PC-9 (cell line): ENCODE data around the gene BCKDHA. TPM values are rescaled to one million over a fixed set of nuclear protein-coding genes. Genes with fewer than 3 reads are reported as not detected.

Experiments used
- BruUV-seq: library from RNA; stranded (reverse); fragments of 400-500 nt; replicated peaks from 2 replicates; lab custom pipeline; 2021; lab: Mats Ljungman, UMichigan
- CTCF ChIA-PET: fragments of 300-600 bp; sonication (Branson Sonifier 250); formaldehyde crosslinking; loops from one replicate; lab custom pipeline; 2022; ENCODE audit warnings: antibody characterized with exemption; lab: Charles Lee
- POLR2A ChIA-PET: fragments of 300-600 bp; sonication (Branson Sonifier 250); formaldehyde crosslinking; loops from one replicate; lab custom pipeline; 2022; ENCODE audit warnings: antibody characterized with exemption; ENCODE audit not compliant: unreplicated experiment; lab: Charles Lee
- DNase-seq, 2 experiments: peaks; one replicate each; pipeline versions ENCODE4 v3.0.0 to v3.0.0-alpha.2; 2015 to 2022; ENCODE audit warnings: mixed read lengths in 1 of 2
- H2AFZ ChIP-seq: fragments of 200-600 bp; sonication (generic); 2 replicates; pipeline ENCODE4 v1.8.1; 2017; ENCODE audit warnings: antibody characterized with exemption
- H3F3A ChIP-seq: fragments of 200-600 bp; sonication (generic); 2 replicates; pipeline ENCODE4 v1.8.1; 2017; ENCODE audit warnings: antibody characterized with exemption, mild to moderate bottlenecking, low read depth; ENCODE audit not compliant: insufficient read depth
- H3K27ac ChIP-seq: fragments of 200-600 bp; sonication (generic); 2 replicates; pipeline ENCODE4 v1.6.1; 2016; ENCODE audit warnings: mixed run types
- H3K27me3 ChIP-seq: fragments of 200-600 bp; sonication (generic); 2 replicates; pipeline ENCODE4 v1.6.1; 2016; ENCODE audit warnings: low read depth, mixed run types; ENCODE audit not compliant: insufficient read depth
- H3K36me3 ChIP-seq: fragments of 200-600 bp; sonication (generic); 2 replicates; pipeline ENCODE4 v1.6.1; 2016; ENCODE audit warnings: low read depth, mixed run types
- H3K4me1 ChIP-seq: fragments of 200-600 bp; sonication (generic); replicated peaks from 2 replicates; pipeline ENCODE4 v1.6.1; 2016; ENCODE audit warnings: mixed run types; ENCODE audit not compliant: insufficient read depth
- H3K4me2 ChIP-seq: fragments of 200-600 bp; sonication (generic); 2 replicates; pipeline ENCODE4 v1.6.1; 2017; ENCODE audit warnings: mixed run types
- H3K4me3 ChIP-seq: fragments of 200-600 bp; sonication (generic); 2 replicates; pipeline ENCODE4 v1.6.1; 2016; ENCODE audit warnings: mixed run types
- H3K79me2 ChIP-seq: fragments of 200-600 bp; sonication (generic); 2 replicates; pipeline ENCODE4 v1.6.1; 2017; ENCODE audit warnings: low read depth, mixed run types
- H3K9me2 ChIP-seq: fragments of 200-600 bp; sonication (generic); 2 replicates; pipeline ENCODE4 v1.8.1; 2017; ENCODE audit warnings: mild to moderate bottlenecking; ENCODE audit not compliant: insufficient read depth
- H3K9me3 ChIP-seq: fragments of 200-600 bp; sonication (generic); 2 replicates; pipeline ENCODE4 v1.8.1; 2016; ENCODE audit warnings: low read depth; ENCODE audit not compliant: insufficient read depth
- H4K20me1 ChIP-seq: fragments of 200-600 bp; sonication (generic); 2 replicates; pipeline ENCODE4 v1.8.1; 2017; ENCODE audit not compliant: insufficient read depth
- EZH2 ChIP-seq: fragments of 200-600 bp; sonication (generic); IDR thresholded peaks from 2 replicates; pipeline ENCODE4 v1.8.0; 2017; ENCODE audit warnings: antibody characterized with exemption, low read depth
- intact Hi-C: fragments of 100-400 bp; cut with micrococcal nuclease; formaldehyde crosslinking; loops from one replicate; pipeline ENCODE4 v1.10.0; 2022; ENCODE audit not compliant: unreplicated experiment
- total RNA-seq: library from RNA; stranded (reverse); gene quantifications from 2 replicates; pipeline ENCODE4 v1.2.3, GENCODE V29; 2021
- TF ChIP-seq, protein P1 (sequence below): fragments of 200-600 bp; sonication (generic); conservative IDR thresholded peaks from 2 replicates; pipeline ENCODE4 v1.6.1; 2017; ENCODE audit warnings: mixed run types, antibody characterized with exemption, mild to moderate bottlenecking, moderate library complexity

The BCKDHA gene
- total RNA-seq, 1 experiment from 2014 or later = 26.3 TPM

DNA sequence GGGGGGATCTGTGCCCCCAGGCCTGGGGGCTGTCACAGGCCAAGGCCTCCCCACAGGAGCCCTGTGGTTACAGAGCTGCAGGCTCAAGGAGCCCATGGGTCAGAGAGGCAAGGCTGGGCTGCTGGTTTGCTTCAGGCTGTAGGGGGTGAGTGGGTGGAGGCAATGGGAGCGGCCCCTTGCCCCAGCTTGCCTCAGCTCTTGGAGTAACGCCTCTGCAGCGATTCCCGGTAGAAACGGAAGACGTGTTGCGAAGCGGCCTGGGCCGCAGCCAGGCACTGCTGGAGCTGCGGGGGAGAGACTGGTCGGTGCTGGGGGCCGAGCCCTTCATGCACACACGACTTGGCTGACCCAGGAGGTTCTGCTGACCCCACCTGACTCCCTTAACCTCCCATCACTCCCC, 11.2 kb upstream of the BCKDHA start:
- H3K4me3 ChIP-seq = no peak overlapping the region
- POLR2A ChIA-PET = interaction anchor here (0.6 kb wide), 1 partner anchor 160 kb away, joined by 4 read pairs; no protein-coding TSS in a partner anchor
- no TSS peak for BruUV-seq
- peaks cover 13% of the 10 kb centered on the region; the same call in 1 of the 2 replicates for H3F3A ChIP-seq
- H4K20me1 ChIP-seq = no peaks in the 10 kb centered on the region
- no peaks in the 10 kb centered on the region for H3K4me1 ChIP-seq
- no peak overlapping the region for H3K27ac ChIP-seq
- H3K9me3 ChIP-seq = no peaks in the 10 kb centered on the region
- 0 out of 2 replicates have a peak, but pooled peaks cover 6% of the 10 kb centered on the region for H3K36me3 ChIP-seq
- H3K9me2 ChIP-seq = no peaks in the 10 kb centered on the region
- intact Hi-C loops = no loop called here
- TF ChIP-seq, protein P1, sequence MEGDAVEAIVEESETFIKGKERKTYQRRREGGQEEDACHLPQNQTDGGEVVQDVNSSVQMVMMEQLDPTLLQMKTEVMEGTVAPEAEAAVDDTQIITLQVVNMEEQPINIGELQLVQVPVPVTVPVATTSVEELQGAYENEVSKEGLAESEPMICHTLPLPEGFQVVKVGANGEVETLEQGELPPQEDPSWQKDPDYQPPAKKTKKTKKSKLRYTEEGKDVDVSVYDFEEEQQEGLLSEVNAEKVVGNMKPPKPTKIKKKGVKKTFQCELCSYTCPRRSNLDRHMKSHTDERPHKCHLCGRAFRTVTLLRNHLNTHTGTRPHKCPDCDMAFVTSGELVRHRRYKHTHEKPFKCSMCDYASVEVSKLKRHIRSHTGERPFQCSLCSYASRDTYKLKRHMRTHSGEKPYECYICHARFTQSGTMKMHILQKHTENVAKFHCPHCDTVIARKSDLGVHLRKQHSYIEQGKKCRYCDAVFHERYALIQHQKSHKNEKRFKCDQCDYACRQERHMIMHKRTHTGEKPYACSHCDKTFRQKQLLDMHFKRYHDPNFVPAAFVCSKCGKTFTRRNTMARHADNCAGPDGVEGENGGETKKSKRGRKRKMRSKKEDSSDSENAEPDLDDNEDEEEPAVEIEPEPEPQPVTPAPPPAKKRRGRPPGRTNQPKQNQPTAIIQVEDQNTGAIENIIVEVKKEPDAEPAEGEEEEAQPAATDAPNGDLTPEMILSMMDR = no peak
- no peak for TF ChIP-seq EZH2
- CTCF ChIA-PET = interaction anchor here (0.5 to 0.6 kb wide), 2 partner anchors 9 to 54 kb away, joined by 3 read pairs; no protein-coding TSS in a partner anchor
- no peaks in the 10 kb centered on the region for H3K79me2 ChIP-seq
- H3K4me2 ChIP-seq = no peak overlapping the region
- H2AFZ ChIP-seq = no peak overlapping the region
- DNase-seq = no peak
- H3K27me3 ChIP-seq = no peaks in the 10 kb centered on the region

DNA sequence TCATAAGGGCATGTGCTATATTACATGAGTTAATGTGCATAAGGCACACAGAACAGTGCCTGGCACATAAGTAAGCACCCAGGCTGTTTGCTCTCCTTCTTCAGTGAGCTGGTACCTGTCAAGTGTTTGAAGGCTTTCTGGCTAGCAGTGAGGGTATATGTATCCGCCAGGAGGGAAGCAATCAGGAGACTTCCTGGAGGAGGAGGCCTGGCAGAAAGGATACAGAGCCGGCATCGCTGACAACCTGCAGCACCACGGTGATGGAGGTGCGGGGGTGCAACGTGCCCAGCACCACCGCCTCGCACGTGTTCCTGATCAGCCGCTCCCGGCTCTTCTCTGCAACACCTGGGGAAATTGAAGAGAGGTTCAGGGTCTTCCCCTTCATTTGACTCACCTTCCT, 6.0 kb upstream of the BCKDHA start:
- H3K9me3 ChIP-seq = no peaks in the 10 kb centered on the region
- peaks cover 7% of the 10 kb centered on the region; the same call in 1 of the 2 replicates for H3F3A ChIP-seq
- no peaks in the 10 kb centered on the region for H3K9me2 ChIP-seq
- ChIA-PET POLR2A (no interaction called here), CTCF (no interaction called here)
- DNase-seq = no peak
- H3K4me3 ChIP-seq = no peak overlapping the region
- BruUV-seq = no TSS peak
- intact Hi-C loops = no loop called here
- H3K27me3 ChIP-seq = no peaks in the 10 kb centered on the region
- TF ChIP-seq EZH2 = no peak
- TF ChIP-seq, protein P1 = no peak
- no peak overlapping the region for H3K4me2 ChIP-seq
- H3K4me1 ChIP-seq = peaks cover 10% of the 10 kb centered on the region
- H4K20me1 ChIP-seq = no peaks in the 10 kb centered on the region; the same call in none of the 2 replicates
- H3K79me2 ChIP-seq = peaks cover 18% of the 10 kb centered on the region
- H3K36me3 ChIP-seq = 0 out of 2 replicates have a peak, but pooled peaks cover 6% of the 10 kb centered on the region
- H3K27ac ChIP-seq = no peak overlapping the region
- H2AFZ ChIP-seq = no peak overlapping the region

DNA sequence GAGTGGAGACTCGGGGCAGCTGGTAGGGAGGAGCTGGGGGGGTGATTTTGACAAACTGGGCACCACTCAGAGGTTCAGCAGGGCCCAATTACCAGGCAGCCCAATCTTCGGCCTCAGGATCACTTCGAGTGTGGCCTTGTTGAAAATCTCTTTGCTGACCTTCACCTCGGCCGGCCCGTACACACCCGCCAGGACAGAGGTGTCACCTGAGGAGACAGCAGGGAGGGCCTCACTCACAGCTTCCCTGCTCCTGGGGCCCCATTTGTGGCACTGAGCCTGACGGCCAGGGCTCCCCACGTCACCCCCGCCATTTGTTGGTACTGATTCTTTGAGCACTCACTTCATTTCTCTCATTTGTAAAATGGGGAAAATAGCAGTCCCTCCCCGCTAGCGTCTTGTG, 4.8 kb upstream of the BCKDHA start:
- H3K9me2 ChIP-seq = no peaks in the 10 kb centered on the region
- no peaks in the 10 kb centered on the region; the same call in none of the 2 replicates for H4K20me1 ChIP-seq
- H3K9me3 ChIP-seq = no peaks in the 10 kb centered on the region
- no TSS peak for BruUV-seq
- ChIA-PET CTCF (no interaction called here), POLR2A (no interaction called here)
- peaks cover 7% of the 10 kb centered on the region; the same call in 1 of the 2 replicates for H3F3A ChIP-seq
- H3K27me3 ChIP-seq = no peaks in the 10 kb centered on the region
- H3K4me3 ChIP-seq = no peak overlapping the region
- H3K79me2 ChIP-seq = peaks cover 23% of the 10 kb centered on the region
- H3K36me3 ChIP-seq = 0 out of 2 replicates have a peak, but pooled peaks cover 6% of the 10 kb centered on the region
- H3K4me2 ChIP-seq = no peak overlapping the region
- intact Hi-C loops = no loop called here
- no peak overlapping the region for H3K27ac ChIP-seq
- TF ChIP-seq, protein P1 = no peak
- no peak for TF ChIP-seq EZH2
- H2AFZ ChIP-seq = no peak overlapping the region
- DNase-seq = no peak
- H3K4me1 ChIP-seq = peaks cover 10% of the 10 kb centered on the region
